K562 (cell line): ENCODE data around the gene TXN2. TPM values are rescaled to one million over a fixed set of nuclear protein-coding genes. Genes with fewer than 3 reads are reported as not detected.
A peak's percentile ranks its signal among the peaks of the same experiment; 100 is the strongest.

Experiments used
- E2F8 ChIP-seq: fragments of 450-650 bp; IDR thresholded peaks from 2 replicates; pipeline ENCODE4 v1.7.1; 2018; ENCODE audit warnings: mild to moderate bottlenecking, low read depth; ENCODE audit not compliant: partially characterized antibody
- ETS2 ChIP-seq: IDR thresholded peaks from 2 replicates; pipeline ENCODE4 v1.6.1; 2016; ENCODE audit warnings: borderline replicate concordance, missing genetic modification characterization, mild to moderate bottlenecking, moderate library complexity, missing compliant biosample characterization; ENCODE audit not compliant: poor library complexity, severe bottlenecking
- FOXJ3 ChIP-seq: sonication (generic); formaldehyde crosslinking; IDR thresholded peaks from 2 replicates; pipeline ENCODE4 v1.4.0; 2020; ENCODE audit warnings: mild to moderate bottlenecking, missing genetic modification reagents
- KLF6 ChIP-seq: fragments of 250-450 bp; sonication (Bioruptor Pico); IDR thresholded peaks from 2 replicates; pipeline ENCODE4 v1.4.0; 2020; ENCODE audit warnings: mild to moderate bottlenecking, moderate library complexity, borderline replicate concordance
- TBL1XR1 ChIP-seq, 2 experiments: IDR thresholded peaks; 2 replicates each; pipeline ENCODE4 v1.6.1; 2012; ENCODE audit warnings: improper control_type of control experiment in 2 of 2, low read length in 2 of 2, mild to moderate bottlenecking in 1 of 2
- VEZF1 ChIP-seq: fragments of 200-800 bp; sonication (Bioruptor generic); IDR thresholded peaks from 2 replicates; pipeline ENCODE4 v1.6.1; 2017; ENCODE audit warnings: missing genetic modification characterization, missing compliant biosample characterization
- ZBTB9 ChIP-seq: fragments of 450-650 bp; formaldehyde crosslinking; IDR thresholded peaks from 2 replicates; pipeline ENCODE4 v1.4.0; 2020; ENCODE audit warnings: mild to moderate bottlenecking, moderate library complexity
- ZC3H8 ChIP-seq: fragments of 450-650 bp; IDR thresholded peaks from 2 replicates; pipeline ENCODE4 v1.6.1; 2017
- ZNF165 ChIP-seq: fragments of 250-450 bp; sonication (Bioruptor Pico); IDR thresholded peaks from 2 replicates; pipeline ENCODE4 v1.4.0; 2020; ENCODE audit warnings: borderline replicate concordance
- ZNF316 ChIP-seq: fragments of 450-650 bp; IDR thresholded peaks from 2 replicates; pipeline ENCODE4 v1.6.1; 2016
- ZNF41 ChIP-seq: fragments of 250-450 bp; sonication (Bioruptor Pico); conservative IDR thresholded peaks from 2 replicates; pipeline ENCODE4 v1.4.0; 2020; ENCODE audit warnings: mild to moderate bottlenecking
- ZNF586 ChIP-seq: fragments of 450-650 bp; formaldehyde crosslinking; conservative IDR thresholded peaks from 2 replicates; pipeline ENCODE4 v1.4.0; 2020; ENCODE audit warnings: mild to moderate bottlenecking, moderate library complexity
- polyA plus RNA-seq, 8 experiments: library from polyadenylated mRNA; depleted of rRNA in 4 of 8; stranded (reverse) in 5 of 8; unstranded in 3 of 8; fragments of >200 nt; fragmentation: Nextera tagmentation in 2 of 8; fragmentation: Illumina TruSeq in 1 of 8; extraction: Ambion mirVana in 2 of 8; extraction: Trizol in 1 of 8; gene quantifications; 2 replicates each; pipeline versions ENCODE4 v1.2.1 to v1.2.3, GENCODE V29; 2011 to 2014; ENCODE audit warnings: inconsistent platforms in 1 of 8, missing spikeins in 1 of 8
- total RNA-seq, 7 experiments: library from RNA; depleted of rRNA in 6 of 7; stranded (reverse); fragments of >200 nt in 6 of 7; fragmentation: Illumina TruSeq in 2 of 7; extraction: Trizol in 2 of 7; gene quantifications; 2 replicates each; pipeline versions ENCODE4 v1.2.1 to v1.2.3, GENCODE V29; 2011 to 2021; ENCODE audit warnings: low replicate concordance in 1 of 7
- TF ChIP-seq, protein P1 (sequence below), 2 experiments: fragments of 450-650 bp in 1 of 2; sonication (generic) in 1 of 2; formaldehyde crosslinking in 1 of 2; IDR thresholded peaks; 2 replicates each; pipeline versions ENCODE4 v1.7.1 to v1.9.0; 2016 to 2022; ENCODE audit warnings: inconsistent platforms in 1 of 2, mild to moderate bottlenecking in 1 of 2, missing genetic modification reagents in 1 of 2

TXN2 gene
- total and polyA plus RNA-seq, 9 of the 15 experiments (the other 6 are each of a cell fraction or from before 2014, with no cell fraction given): 48.5 to 399 (median 118) TPM

DNA sequence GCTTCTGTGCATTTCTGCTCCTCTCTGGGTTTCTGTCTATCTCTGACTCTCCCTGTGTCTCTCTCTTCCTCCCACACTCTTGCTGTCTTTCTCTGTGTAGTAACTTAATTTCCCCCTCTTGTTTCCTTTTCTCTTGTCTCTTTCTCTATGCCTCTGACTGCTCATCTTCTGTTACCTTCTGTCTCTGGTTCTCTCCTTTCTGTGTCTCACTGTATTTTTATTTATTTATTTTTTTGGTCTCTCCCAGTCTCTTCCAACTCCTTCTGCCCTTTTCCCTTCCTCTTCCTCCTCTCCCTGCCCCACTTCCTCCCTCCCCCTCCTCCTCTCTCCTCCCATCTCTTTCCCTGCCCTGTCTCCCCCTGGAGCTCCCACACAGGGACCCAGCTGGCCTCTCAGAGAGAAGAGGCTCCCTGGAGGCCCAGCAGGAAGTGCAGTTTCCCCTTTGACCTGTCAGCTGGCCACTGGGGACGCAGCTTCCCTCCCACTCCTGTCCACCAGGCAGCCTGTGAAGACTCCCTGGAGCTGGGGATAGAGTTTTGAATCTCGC lies 55.4 kb downstream of the TXN2 start (continued):
- TF ChIP-seq VEZF1 (CRISPR knock-in tag) (peak; percentile 48), TBL1XR1 (IDR thresholded peaks at IDR 0.05; ENCODE audit: low read length in 2 of 2) (no peak), E2F8 (no peak), ZNF41 (CRISPR knock-in tag) (no peak), ZC3H8 (no peak), FOXJ3 (CRISPR knock-in tag) (no peak), ZBTB9 (no peak), ZNF586 (CRISPR knock-in tag) (no peak), ETS2 (tag) (no peak), ZNF316 (no peak), ZNF165 (CRISPR knock-in tag) (no peak), KLF6 (CRISPR knock-in tag) (no peak)
- TF ChIP-seq, protein P1, sequence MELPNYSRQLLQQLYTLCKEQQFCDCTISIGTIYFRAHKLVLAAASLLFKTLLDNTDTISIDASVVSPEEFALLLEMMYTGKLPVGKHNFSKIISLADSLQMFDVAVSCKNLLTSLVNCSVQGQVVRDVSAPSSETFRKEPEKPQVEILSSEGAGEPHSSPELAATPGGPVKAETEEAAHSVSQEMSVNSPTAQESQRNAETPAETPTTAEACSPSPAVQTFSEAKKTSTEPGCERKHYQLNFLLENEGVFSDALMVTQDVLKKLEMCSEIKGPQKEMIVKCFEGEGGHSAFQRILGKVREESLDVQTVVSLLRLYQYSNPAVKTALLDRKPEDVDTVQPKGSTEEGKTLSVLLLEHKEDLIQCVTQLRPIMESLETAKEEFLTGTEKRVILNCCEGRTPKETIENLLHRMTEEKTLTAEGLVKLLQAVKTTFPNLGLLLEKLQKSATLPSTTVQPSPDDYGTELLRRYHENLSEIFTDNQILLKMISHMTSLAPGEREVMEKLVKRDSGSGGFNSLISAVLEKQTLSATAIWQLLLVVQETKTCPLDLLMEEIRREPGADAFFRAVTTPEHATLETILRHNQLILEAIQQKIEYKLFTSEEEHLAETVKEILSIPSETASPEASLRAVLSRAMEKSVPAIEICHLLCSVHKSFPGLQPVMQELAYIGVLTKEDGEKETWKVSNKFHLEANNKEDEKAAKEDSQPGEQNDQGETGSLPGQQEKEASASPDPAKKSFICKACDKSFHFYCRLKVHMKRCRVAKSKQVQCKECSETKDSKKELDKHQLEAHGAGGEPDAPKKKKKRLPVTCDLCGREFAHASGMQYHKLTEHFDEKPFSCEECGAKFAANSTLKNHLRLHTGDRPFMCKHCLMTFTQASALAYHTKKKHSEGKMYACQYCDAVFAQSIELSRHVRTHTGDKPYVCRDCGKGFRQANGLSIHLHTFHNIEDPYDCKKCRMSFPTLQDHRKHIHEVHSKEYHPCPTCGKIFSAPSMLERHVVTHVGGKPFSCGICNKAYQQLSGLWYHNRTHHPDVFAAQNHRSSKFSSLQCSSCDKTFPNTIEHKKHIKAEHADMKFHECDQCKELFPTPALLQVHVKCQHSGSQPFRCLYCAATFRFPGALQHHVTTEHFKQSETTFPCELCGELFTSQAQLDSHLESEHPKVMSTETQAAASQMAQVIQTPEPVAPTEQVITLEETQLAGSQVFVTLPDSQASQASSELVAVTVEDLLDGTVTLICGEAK (IDR thresholded peaks at IDR 0.05): peak; percentile 62
- TF ChIP-seq, protein P1 (CRISPR knock-in tag; IDR thresholded peaks at IDR 0.05): no peak
